Measurements from ENCODE around the gene SYT15B. TPM values are rescaled to one million over a fixed set of nuclear protein-coding genes. Genes with fewer than 3 reads are reported as not detected.
A peak's percentile ranks its signal among the peaks of the same experiment; 100 is the strongest.
"Not testable (repeated sequence)": the region's sequence is repeated elsewhere in the genome, so short reads cannot be mapped to it uniquely, and the experiment has no call there.

The SYT15B gene
- polyA plus RNA-seq, 3 donors: not detected

GRCh38 chr10:47767236-47767635, 3.8 kb upstream of the SYT15B start:
- intact Hi-C loops (cut with micrococcal nuclease); H3K9me3 ChIP-seq (replicated peaks in 1 of 2; ENCODE audit: control insufficient read depth in 1 of 2, insufficient read depth in 1 of 2, low read length in 2 of 2); H3K27ac ChIP-seq (ENCODE audit: low read depth in 1 of 2, low read length in 2 of 2); H3K79me2 ChIP-seq (ENCODE audit: insufficient read depth, low read length); H3K27me3 Mint-ChIP-seq (ENCODE audit: low read depth in 3 of 3); H3K4me3 ChIP-seq (replicated peaks in 1 of 3; ENCODE audit: low read depth in 2 of 3, low read length in 3 of 3); DNase-seq; H3K4me1 Mint-ChIP-seq; H3K9ac ChIP-seq (ENCODE audit: insufficient read depth, low read length, poor library complexity, severe bottlenecking); H3K4me1 ChIP-seq (ENCODE audit: control insufficient read depth in 1 of 2, insufficient read depth in 2 of 2, low read length in 2 of 2); H3K27ac Mint-ChIP-seq; H3K36me3 Mint-ChIP-seq; H3K4me2 ChIP-seq (replicated peaks; ENCODE audit: extremely low read depth, low read length, poor library complexity, severe bottlenecking); H4K20me1 ChIP-seq (ENCODE audit: insufficient read depth, low read length); H3K36me3 ChIP-seq (replicated peaks in 1 of 2; ENCODE audit: control insufficient read depth in 1 of 2, insufficient read depth in 2 of 2, low read length in 2 of 2); H3K27me3 ChIP-seq (ENCODE audit: control insufficient read depth in 2 of 2, insufficient read depth in 2 of 2, low read length in 2 of 2); H3K9me3 Mint-ChIP-seq; H2AFZ ChIP-seq (ENCODE audit: insufficient read depth, low read depth, low read length, poor library complexity, severe bottlenecking): not testable (repeated sequence)
- peak overlapping the region in 1 of 2 donors; percentile 43 for H3K4me3 Mint-ChIP-seq
- WGBS (ENCODE audit: insufficient coverage): no CpG with 5 or more reads among the region's 5 CpGs

DNA sequence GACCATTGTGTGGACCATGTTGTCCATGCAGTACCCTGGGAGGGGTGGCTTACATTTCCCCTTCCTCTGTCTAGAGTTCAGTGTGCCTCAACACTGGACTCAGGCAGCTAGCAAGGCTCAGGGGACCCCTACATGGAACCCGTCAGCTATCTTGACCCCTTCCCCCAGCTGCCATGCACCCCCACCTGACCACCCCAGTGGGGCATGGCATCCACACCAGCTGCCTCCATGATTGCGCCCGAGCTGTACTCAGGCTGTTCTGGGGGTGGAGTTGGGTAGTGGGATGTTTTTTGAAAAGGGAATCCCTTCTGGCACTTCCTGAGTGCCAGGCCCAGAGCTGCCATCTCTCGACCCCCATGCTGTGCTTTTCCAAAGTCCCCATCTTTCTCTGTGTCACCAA, 1.8 kb upstream of the SYT15B start:
- H3K27me3 Mint-ChIP-seq (ENCODE audit: low read depth in 3 of 3): peaks cover 0 to 15% (median 6%) of the 10 kb centered on the region in 3 donors
- intact Hi-C loops (cut with micrococcal nuclease); H3K9ac ChIP-seq (ENCODE audit: insufficient read depth, low read length, poor library complexity, severe bottlenecking); H4K20me1 ChIP-seq (ENCODE audit: insufficient read depth, low read length); H3K9me3 Mint-ChIP-seq; H3K9me3 ChIP-seq (replicated peaks in 1 of 2; ENCODE audit: control insufficient read depth in 1 of 2, insufficient read depth in 1 of 2, low read length in 2 of 2); H3K4me3 ChIP-seq (replicated peaks in 1 of 3; ENCODE audit: low read depth in 2 of 3, low read length in 3 of 3); H3K36me3 Mint-ChIP-seq; H3K4me1 ChIP-seq (ENCODE audit: control insufficient read depth in 1 of 2, insufficient read depth in 2 of 2, low read length in 2 of 2); H3K79me2 ChIP-seq (ENCODE audit: insufficient read depth, low read length); H3K27ac ChIP-seq (ENCODE audit: low read depth in 1 of 2, low read length in 2 of 2); H3K27ac Mint-ChIP-seq; H3K27me3 ChIP-seq (ENCODE audit: control insufficient read depth in 2 of 2, insufficient read depth in 2 of 2, low read length in 2 of 2); H3K4me3 Mint-ChIP-seq; H2AFZ ChIP-seq (ENCODE audit: insufficient read depth, low read depth, low read length, poor library complexity, severe bottlenecking); H3K36me3 ChIP-seq (replicated peaks in 1 of 2; ENCODE audit: control insufficient read depth in 1 of 2, insufficient read depth in 2 of 2, low read length in 2 of 2); DNase-seq; H3K4me1 Mint-ChIP-seq; H3K4me2 ChIP-seq (replicated peaks; ENCODE audit: extremely low read depth, low read length, poor library complexity, severe bottlenecking): not testable (repeated sequence)
- no CpG with 5 or more reads among the region's 4 CpGs for whole genome bisulfite sequencing (ENCODE audit: insufficient coverage)

GRCh38 chr10:47762674-47763553, 478 bp downstream of the SYT15B start:
- H3K79me2 ChIP-seq (ENCODE audit: insufficient read depth, low read length); H3K9me3 Mint-ChIP-seq; H3K36me3 Mint-ChIP-seq; H2AFZ ChIP-seq (ENCODE audit: insufficient read depth, low read depth, low read length, poor library complexity, severe bottlenecking); intact Hi-C loops (cut with micrococcal nuclease); H3K4me1 Mint-ChIP-seq; H3K4me2 ChIP-seq (replicated peaks; ENCODE audit: extremely low read depth, low read length, poor library complexity, severe bottlenecking); H3K9me3 ChIP-seq (replicated peaks in 1 of 2; ENCODE audit: control insufficient read depth in 1 of 2, insufficient read depth in 1 of 2, low read length in 2 of 2); H3K4me1 ChIP-seq (ENCODE audit: control insufficient read depth in 1 of 2, insufficient read depth in 2 of 2, low read length in 2 of 2); H3K9ac ChIP-seq (ENCODE audit: insufficient read depth, low read length, poor library complexity, severe bottlenecking); H3K36me3 ChIP-seq (replicated peaks in 1 of 2; ENCODE audit: control insufficient read depth in 1 of 2, insufficient read depth in 2 of 2, low read length in 2 of 2); H3K27ac ChIP-seq (ENCODE audit: low read depth in 1 of 2, low read length in 2 of 2); H3K4me3 ChIP-seq (replicated peaks in 1 of 3; ENCODE audit: low read depth in 2 of 3, low read length in 3 of 3); H4K20me1 ChIP-seq (ENCODE audit: insufficient read depth, low read length); H3K27ac Mint-ChIP-seq; DNase-seq; H3K27me3 ChIP-seq (ENCODE audit: control insufficient read depth in 2 of 2, insufficient read depth in 2 of 2, low read length in 2 of 2); H3K4me3 Mint-ChIP-seq: not testable (repeated sequence)
- WGBS (ENCODE audit: insufficient coverage): no CpG with 5 or more reads among the region's 80 CpGs
- peaks cover 0 to 13% (median 6%) of the 10 kb centered on the region in 3 donors for H3K27me3 Mint-ChIP-seq (ENCODE audit: low read depth in 3 of 3)

- H3K9me3 ChIP-seq (replicated peaks in 1 of 2; ENCODE audit: control insufficient read depth in 1 of 2, insufficient read depth in 1 of 2, low read length in 2 of 2); intact Hi-C loops (cut with micrococcal nuclease); H3K9me3 Mint-ChIP-seq; H3K4me1 ChIP-seq (ENCODE audit: control insufficient read depth in 1 of 2, insufficient read depth in 2 of 2, low read length in 2 of 2); H3K27me3 ChIP-seq (ENCODE audit: control insufficient read depth in 2 of 2, insufficient read depth in 2 of 2, low read length in 2 of 2); H3K4me2 ChIP-seq (replicated peaks; ENCODE audit: extremely low read depth, low read length, poor library complexity, severe bottlenecking); H3K9ac ChIP-seq (ENCODE audit: insufficient read depth, low read length, poor library complexity, severe bottlenecking); H3K79me2 ChIP-seq (ENCODE audit: insufficient read depth, low read length); H3K4me3 Mint-ChIP-seq; H3K27ac ChIP-seq (ENCODE audit: low read depth in 1 of 2, low read length in 2 of 2); H3K4me1 Mint-ChIP-seq; H3K36me3 Mint-ChIP-seq; H3K36me3 ChIP-seq (replicated peaks in 1 of 2; ENCODE audit: control insufficient read depth in 1 of 2, insufficient read depth in 2 of 2, low read length in 2 of 2); H2AFZ ChIP-seq (ENCODE audit: insufficient read depth, low read depth, low read length, poor library complexity, severe bottlenecking); H3K4me3 ChIP-seq (replicated peaks in 1 of 3; ENCODE audit: low read depth in 2 of 3, low read length in 3 of 3); H3K27me3 Mint-ChIP-seq (ENCODE audit: low read depth in 3 of 3); H4K20me1 ChIP-seq (ENCODE audit: insufficient read depth, low read length); DNase-seq; H3K27ac Mint-ChIP-seq: not testable (repeated sequence)
- no CpG with 5 or more reads among the region's 11 CpGs for WGBS (ENCODE audit: insufficient coverage)
These were observed 4.5 kb downstream of the SYT15B start for GRCh38 chr10:47758855-47759254.
